Neural cell (in vitro differentiated cells): ENCODE measurements around the gene CCNE1. TPM values are rescaled to one million over a fixed set of nuclear protein-coding genes. Genes with fewer than 3 reads are reported as not detected.

ENCODE experiments used
- H2AFZ ChIP-seq: fragments of 200-600, 300-800 bp; sonication (generic), shearing (Covaris generic); 2 replicates; pipeline ENCODE4 v1.6.0; 2014; ENCODE audit warnings: low read depth, mild to moderate bottlenecking, antibody characterized with exemption, low read length, moderate library complexity
- H3F3A ChIP-seq: fragments of 200-600 bp; shearing (Covaris generic); 2 replicates; pipeline ENCODE4 v1.6.1; 2016; ENCODE audit warnings: mild to moderate bottlenecking, moderate library complexity, mixed read lengths, antibody characterized with exemption, low read length; ENCODE audit not compliant: insufficient read depth, poor library complexity, severe bottlenecking
- H3K27ac ChIP-seq: fragments of 200-600, 300-800 bp; sonication (generic), shearing (Covaris generic); 2 replicates; pipeline ENCODE4 v1.5.1; 2014; ENCODE audit warnings: mild to moderate bottlenecking, low read length, moderate library complexity
- H3K27me3 ChIP-seq: fragments of 300-800, 200-600 bp; sonication (generic), shearing (Covaris generic); 2 replicates; pipeline ENCODE4 v1.6.0; 2014; ENCODE audit warnings: mild to moderate bottlenecking, low read depth, low read length, moderate library complexity; ENCODE audit not compliant: insufficient read depth
- H3K36me3 ChIP-seq: fragments of 300-800, 200-600 bp; sonication (generic), shearing (Covaris generic); 2 replicates; pipeline ENCODE4 v1.5.1; 2014; ENCODE audit warnings: mild to moderate bottlenecking, antibody characterized with exemption, low read length, moderate library complexity; ENCODE audit not compliant: insufficient read depth
- H3K4me2 ChIP-seq: fragments of 300-800, 200-600 bp; sonication (generic), shearing (Covaris generic); 2 replicates; pipeline ENCODE4 v1.6.0; 2014; ENCODE audit warnings: mild to moderate bottlenecking, low read length
- H3K4me3 ChIP-seq: fragments of 300-800, 200-600 bp; sonication (generic), shearing (Covaris generic); 2 replicates; pipeline ENCODE4 v1.5.1; 2014; ENCODE audit warnings: mild to moderate bottlenecking, low read length, moderate library complexity
- H3K79me2 ChIP-seq: fragments of 200-600 bp; shearing (Covaris generic); replicated peaks from 2 replicates; pipeline ENCODE4 v1.6.0; 2014; ENCODE audit warnings: mild to moderate bottlenecking, low read length, moderate library complexity; ENCODE audit not compliant: insufficient read depth
- H3K9ac ChIP-seq: fragments of 300-800, 200-600 bp; sonication (generic), shearing (Covaris generic); 2 replicates; pipeline ENCODE4 v1.6.1; 2016; ENCODE audit warnings: mild to moderate bottlenecking, low read length, mixed read lengths
- H3K9me2 ChIP-seq: fragments of 200-600 bp; shearing (Covaris generic); 2 replicates; pipeline ENCODE4 v1.6.1; 2016; ENCODE audit warnings: mild to moderate bottlenecking, low read length, mixed read lengths; ENCODE audit not compliant: insufficient read depth
- H3K9me3 ChIP-seq: fragments of 200-600, 300-800 bp; sonication (generic), shearing (Covaris generic); 2 replicates; pipeline ENCODE4 v1.6.1; 2016; ENCODE audit warnings: mild to moderate bottlenecking, mixed run types, low read length, moderate library complexity, mixed read lengths
- H4K20me1 ChIP-seq: fragments of 200-600 bp; shearing (Covaris generic); 2 replicates; pipeline ENCODE4 v1.6.1; 2016; ENCODE audit warnings: mild to moderate bottlenecking, mixed run types; ENCODE audit not compliant: insufficient read depth
- CTCF ChIP-seq: fragments of 450-650 bp; IDR thresholded peaks from 2 replicates; pipeline ENCODE4 v1.5.1; 2014; ENCODE audit warnings: antibody characterized with exemption, mild to moderate bottlenecking, moderate library complexity; ENCODE audit not compliant: poor library complexity, severe bottlenecking
- EP300 ChIP-seq: fragments of 450-650 bp; conservative IDR thresholded peaks from 2 replicates; pipeline ENCODE4 v1.6.1; 2014; ENCODE audit warnings: antibody characterized with exemption, mild to moderate bottlenecking, moderate library complexity; ENCODE audit not compliant: poor library complexity, severe bottlenecking
- EZH2 ChIP-seq: fragments of 200-600, 300-800 bp; shearing (Covaris generic), sonication (generic); IDR thresholded peaks from 2 replicates; pipeline ENCODE4 v1.6.1; 2014; ENCODE audit warnings: antibody characterized with exemption, low read length, borderline replicate concordance, mild to moderate bottlenecking; ENCODE audit not compliant: insufficient read depth, poor library complexity, severe bottlenecking
- MXI1 ChIP-seq: fragments of 450-650 bp; conservative IDR thresholded peaks from 2 replicates; pipeline ENCODE4 v1.6.1; 2014; ENCODE audit warnings: antibody characterized with exemption, mild to moderate bottlenecking; ENCODE audit not compliant: poor library complexity, severe bottlenecking
- POLR2AphosphoS5 ChIP-seq: IDR thresholded peaks from 2 replicates; pipeline ENCODE4 v1.6.1; 2012
- RAD21 ChIP-seq: fragments of 450-650 bp; conservative IDR thresholded peaks from 2 replicates; pipeline ENCODE4 v1.6.1; 2014; ENCODE audit warnings: antibody characterized with exemption, mild to moderate bottlenecking, moderate library complexity
- REST ChIP-seq: IDR thresholded peaks from 2 replicates; pipeline ENCODE4 v1.6.1; 2012; ENCODE audit warnings: borderline replicate concordance
- SMC3 ChIP-seq: fragments of 450-650 bp; conservative IDR thresholded peaks from 2 replicates; pipeline ENCODE4 v1.6.1; 2014; ENCODE audit warnings: antibody characterized with exemption, mild to moderate bottlenecking, moderate library complexity; ENCODE audit not compliant: poor library complexity
- TAF1 ChIP-seq: IDR thresholded peaks from 2 replicates; pipeline ENCODE4 v1.6.1; 2012; ENCODE audit warnings: low read depth
- polyA plus RNA-seq: library from polyadenylated mRNA; depleted of rRNA; stranded (reverse); fragments of >200 nt; gene quantifications from 2 replicates; pipeline ENCODE4 v1.2.3, GENCODE V29; 2014

The CCNE1 gene
- polyA plus RNA-seq, 1 donor from 2014 or later: 4.1 TPM

GRCh38 chr19:29844891-29845573 is 33.2 kb downstream of the CCNE1 start:
- Histone ChIP-seq H3K27me3 (peaks cover 12% of the 10 kb centered on the region), H3F3A (no peaks in the 10 kb centered on the region), H3K4me3 (peak overlapping the region; percentile 90), H3K36me3 (no peaks in the 10 kb centered on the region), H4K20me1 (no peaks in the 10 kb centered on the region), H3K27ac (no peak overlapping the region), H3K79me2 (no peaks in the 10 kb centered on the region), H3K9me2 (no peaks in the 10 kb centered on the region), H3K9me3 (no peaks in the 10 kb centered on the region), H2AFZ (peak overlapping the region; percentile 24), H3K4me2 (peak overlapping the region; percentile 82), H3K9ac (peak overlapping the region; percentile 55)
- no peak for TF ChIP-seq EP300
- TF ChIP-seq SMC3: peak; percentile 27
- peak; percentile 8 for TF ChIP-seq RAD21
- TF ChIP-seq POLR2AphosphoS5: no peak
- peak; percentile 94 for TF ChIP-seq MXI1

- Histone ChIP-seq H4K20me1 (no peaks in the 10 kb centered on the region), H3K9me2 (no peaks in the 10 kb centered on the region), H3K36me3 (no peaks in the 10 kb centered on the region), H2AFZ (no peak overlapping the region), H3K27me3 (peaks cover 12% of the 10 kb centered on the region), H3K79me2 (no peaks in the 10 kb centered on the region), H3K9ac (peak overlapping the region; percentile 55), H3K4me2 (peak overlapping the region; percentile 82), H3K9me3 (no peaks in the 10 kb centered on the region), H3F3A (no peaks in the 10 kb centered on the region), H3K4me3 (peak overlapping the region; percentile 90), H3K27ac (no peak overlapping the region)
- TF ChIP-seq TAF1 (no peak), POLR2AphosphoS5 (no peak), SMC3 (peak; percentile 6), RAD21 (no peak), MXI1 (peak; percentile 34)
Observed at GRCh38 chr19:29845574-29846176, 33.9 kb downstream of the CCNE1 start.

- Histone ChIP-seq H3K27ac (no peak overlapping the region), H3K79me2 (no peaks in the 10 kb centered on the region), H3K36me3 (no peaks in the 10 kb centered on the region), H3F3A (no peaks in the 10 kb centered on the region), H3K9ac (no peak overlapping the region), H3K4me2 (no peak overlapping the region), H3K9me2 (no peaks in the 10 kb centered on the region), H2AFZ (no peak overlapping the region), H4K20me1 (no peaks in the 10 kb centered on the region), H3K27me3 (no peaks in the 10 kb centered on the region), H3K4me3 (no peak overlapping the region), H3K9me3 (no peaks in the 10 kb centered on the region)
- TF ChIP-seq RAD21: no peak
- no peak for TF ChIP-seq SMC3
- no peak for TF ChIP-seq REST
- no peak for TF ChIP-seq TAF1
- TF ChIP-seq POLR2AphosphoS5: no peak
- TF ChIP-seq CTCF: no peak
- TF ChIP-seq MXI1: no peak
- TF ChIP-seq EZH2: no peak
- TF ChIP-seq EP300: no peak
Observed at GRCh38 chr19:29849208-29849607, 37.4 kb downstream of the CCNE1 start.
